GM12891 (cell line): ENCODE measurements around the gene UQCRHL. TPM values are rescaled to one million over a fixed set of nuclear protein-coding genes. Genes with fewer than 3 reads are reported as not detected.
"Not testable (repeated sequence)": the region's sequence is repeated elsewhere in the genome, so short reads cannot be mapped to it uniquely, and the experiment has no call there.

Experiments used
- DNase-seq: peaks from one replicate; pipeline ENCODE4 v3.0.0; 2011; ENCODE audit warnings: low spot score; ENCODE audit not compliant: insufficient read length
- FAIRE-seq: peaks from 2 replicates; lab custom pipeline; 2011; peaks lifted over from hg19 to GRCh38; lab: Jason Lieb, UNC
- PAX5 ChIP-seq: IDR thresholded peaks from 2 replicates; pipeline ENCODE4 v1.6.1; 2011; ENCODE audit warnings: low read length, moderate library complexity, mild to moderate bottlenecking; ENCODE audit not compliant: insufficient read depth, severe bottlenecking
- POLR2A ChIP-seq: IDR thresholded peaks from 2 replicates; pipeline ENCODE4 v1.6.1; 2011; ENCODE audit warnings: low read depth, low read length, control low read depth
- POLR2AphosphoS5 ChIP-seq: IDR thresholded peaks from 2 replicates; pipeline ENCODE4 v1.6.1; 2011; ENCODE audit warnings: low read depth, low read length, control low read depth
- POU2F2 ChIP-seq: IDR thresholded peaks from 2 replicates; pipeline ENCODE4 v1.6.1; 2011; ENCODE audit warnings: low read depth, mild to moderate bottlenecking, control low read depth, low read length, moderate library complexity
- SPI1 ChIP-seq: IDR thresholded peaks from 2 replicates; pipeline ENCODE4 v1.6.1; 2011; ENCODE audit warnings: low read depth, low read length, control low read depth
- TAF1 ChIP-seq: IDR thresholded peaks from 2 replicates; pipeline ENCODE4 v1.6.1; 2011; ENCODE audit warnings: low read depth, low read length, control low read depth
- polyA plus RNA-seq: library from polyadenylated mRNA; unstranded; fragments of >200 nt; gene quantifications from one replicate; pipeline ENCODE4 v1.2.1, GENCODE V29; 2012; ENCODE audit warnings: low read depth, missing spikeins, inconsistent platforms; ENCODE audit not compliant: missing spikeins

UQCRHL gene
- polyA plus RNA-seq: 4.2 TPM

DNA sequence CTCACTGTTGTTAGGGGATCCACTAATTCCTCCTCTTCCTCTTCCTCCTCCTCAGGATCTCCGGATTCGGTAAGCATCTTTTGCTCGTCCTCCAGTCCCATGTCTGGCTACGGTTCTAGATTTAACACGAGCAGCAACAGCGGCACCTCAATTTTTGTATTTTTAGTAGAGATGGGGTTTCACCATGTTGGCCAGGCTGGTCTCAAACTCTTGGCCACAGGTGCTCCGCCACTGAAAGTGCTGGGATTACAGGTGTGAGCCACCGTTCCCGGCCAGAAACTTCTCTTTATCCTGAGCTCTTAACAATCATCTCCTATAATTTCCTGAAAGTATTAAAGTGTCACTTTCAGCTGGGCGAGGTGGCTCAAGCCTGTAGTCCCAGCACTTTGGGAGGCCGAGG is at the start of gene UQCRHL:
Gene UQCRHL (minus strand): TSS at position 101 of the 400 bp plus-strand sequence. CDS start 0 bp downstream, at position 101.
- DNase-seq, FAIRE-seq: not testable (repeated sequence)

DNA sequence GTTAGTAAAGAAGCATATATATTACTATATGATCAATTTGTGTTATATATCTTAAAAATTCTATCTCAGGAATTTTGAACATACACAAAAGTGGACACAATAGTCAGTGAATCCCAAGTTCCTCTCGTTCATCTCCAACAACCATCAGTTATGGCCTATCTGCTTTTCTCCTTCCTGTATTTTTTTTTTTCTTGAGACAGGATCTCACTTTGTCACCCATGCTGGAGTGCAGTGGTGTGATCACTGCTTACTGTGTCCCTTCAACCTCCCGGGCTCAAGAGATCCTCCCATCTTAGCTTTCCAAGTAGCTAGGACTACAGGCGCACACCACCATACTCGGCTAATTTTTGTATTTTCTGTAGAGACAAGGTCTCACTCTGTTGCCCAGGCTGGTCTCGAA is 49.4 kb upstream of the UQCRHL start:
- TF ChIP-seq POLR2A (no peak), SPI1 (no peak), POU2F2 (no peak), PAX5 (no peak), POLR2AphosphoS5 (no peak), TAF1 (no peak)
- FAIRE-seq (no peak), DNase-seq (no peak)

DNA sequence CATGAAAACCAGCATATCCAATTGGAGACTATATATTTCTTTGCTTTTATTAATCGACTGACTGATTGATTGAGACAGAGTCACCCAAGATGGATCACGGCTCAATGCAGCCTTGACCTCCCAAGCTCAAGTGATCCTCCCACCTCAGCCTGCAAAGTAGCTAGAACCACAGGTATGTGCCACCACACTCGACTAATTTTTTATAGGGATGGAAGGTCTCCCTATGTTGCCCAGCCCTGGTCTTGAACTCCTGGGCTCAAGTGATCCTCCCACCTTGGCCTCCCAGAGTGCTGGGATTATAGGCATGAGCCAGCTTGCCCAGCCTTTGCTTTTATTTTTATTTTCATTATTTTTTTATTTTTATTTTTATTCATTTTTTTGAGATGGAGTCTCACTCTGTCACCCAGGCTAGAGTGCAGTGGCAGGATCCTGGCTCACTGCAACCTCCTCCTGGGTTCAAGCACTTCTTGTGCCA is 45.4 kb upstream of the UQCRHL start:
- DNase-seq: no peak
- no peak for TF ChIP-seq POLR2A
- TF ChIP-seq SPI1: no peak
- TF ChIP-seq TAF1: no peak
- TF ChIP-seq POU2F2: no peak
- no peak for TF ChIP-seq POLR2AphosphoS5
- TF ChIP-seq PAX5: no peak
- no peak for FAIRE-seq

DNA sequence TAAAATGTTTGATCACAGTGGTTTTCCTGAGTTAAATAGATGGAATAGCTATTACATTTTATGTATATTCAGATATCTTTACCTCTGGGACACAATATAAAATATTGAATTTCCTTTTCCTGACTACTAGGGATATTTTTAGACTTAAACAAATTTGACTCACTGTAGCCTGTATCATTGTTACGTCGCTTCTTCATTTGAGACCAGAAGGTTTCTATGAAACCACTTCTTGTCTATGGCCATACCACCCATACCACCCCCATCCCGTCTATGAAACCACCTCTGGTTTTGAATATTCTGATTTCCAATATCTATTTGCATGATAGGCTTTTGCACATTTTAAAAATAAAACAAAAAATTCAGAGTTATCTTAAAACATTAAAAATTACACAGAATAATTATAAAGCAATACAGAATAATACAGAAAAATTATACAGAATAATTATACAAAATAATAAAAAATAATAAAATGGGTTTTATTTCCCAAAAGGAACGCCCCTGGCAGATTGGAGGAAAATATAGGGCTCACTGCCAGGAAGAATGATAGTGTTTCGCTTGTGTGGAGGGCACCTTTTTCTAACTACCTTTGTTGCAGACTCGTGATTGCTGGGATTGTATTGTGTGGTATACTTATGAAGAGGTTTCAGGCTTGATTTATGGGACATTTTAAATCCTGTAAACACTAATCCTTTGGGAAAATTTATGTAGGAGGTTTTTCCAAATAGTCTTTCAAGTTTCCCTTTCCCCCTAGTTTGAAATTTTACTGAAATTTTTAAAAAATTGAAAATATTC is 44.8 kb upstream of the UQCRHL start:
- no peak for DNase-seq
- TF ChIP-seq SPI1: peak; percentile 50
- TF ChIP-seq POLR2AphosphoS5: no peak
- no peak for TF ChIP-seq PAX5
- no peak for TF ChIP-seq TAF1
- TF ChIP-seq POLR2A: no peak
- peak; percentile 91; the same call in 1 of the 2 replicates for TF ChIP-seq POU2F2
- FAIRE-seq: no peak

DNA sequence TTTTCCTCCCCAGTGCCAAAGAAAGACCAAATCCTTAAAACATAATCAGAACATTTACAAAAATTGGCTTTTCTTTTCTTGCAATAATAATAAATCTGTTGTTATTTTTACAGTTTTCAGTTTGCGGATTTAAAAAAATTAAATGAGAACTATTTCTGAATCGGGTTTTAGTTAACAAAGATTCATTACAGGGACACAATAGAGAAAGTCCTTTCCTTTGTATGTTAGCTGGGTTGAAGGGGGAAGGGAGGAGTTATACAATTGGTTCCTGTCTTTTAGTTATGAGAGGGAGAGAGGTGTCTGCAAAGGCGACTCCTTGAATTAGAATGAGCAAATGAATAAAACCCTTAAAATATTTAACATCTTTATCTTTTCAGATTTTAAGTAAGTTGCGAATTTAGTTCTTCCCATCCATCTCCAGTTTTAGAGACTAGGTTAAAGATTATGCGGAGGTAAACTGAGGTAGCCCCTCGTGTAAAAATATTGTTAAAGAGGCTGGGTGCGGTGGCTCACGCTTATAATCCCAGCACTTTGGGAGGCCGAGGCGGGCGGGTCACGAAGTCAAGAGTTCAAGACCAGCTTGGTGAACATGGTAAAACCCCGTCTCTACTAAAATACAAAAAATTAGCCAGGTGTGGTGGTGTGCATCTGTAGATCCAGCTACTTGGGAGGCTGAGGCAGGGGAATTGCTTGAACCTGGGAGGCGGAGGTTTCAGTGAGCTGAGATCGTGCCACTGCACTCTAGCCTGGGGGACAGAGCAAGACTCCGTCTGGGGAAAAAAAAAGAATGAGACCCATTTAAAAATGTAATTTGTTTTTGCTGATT is 44.0 kb upstream of the UQCRHL start:
- FAIRE-seq (no peak), DNase-seq (no peak)
- TF ChIP-seq POU2F2 (no peak), POLR2AphosphoS5 (no peak), POLR2A (no peak), SPI1 (no peak), TAF1 (no peak), PAX5 (no peak)

DNA sequence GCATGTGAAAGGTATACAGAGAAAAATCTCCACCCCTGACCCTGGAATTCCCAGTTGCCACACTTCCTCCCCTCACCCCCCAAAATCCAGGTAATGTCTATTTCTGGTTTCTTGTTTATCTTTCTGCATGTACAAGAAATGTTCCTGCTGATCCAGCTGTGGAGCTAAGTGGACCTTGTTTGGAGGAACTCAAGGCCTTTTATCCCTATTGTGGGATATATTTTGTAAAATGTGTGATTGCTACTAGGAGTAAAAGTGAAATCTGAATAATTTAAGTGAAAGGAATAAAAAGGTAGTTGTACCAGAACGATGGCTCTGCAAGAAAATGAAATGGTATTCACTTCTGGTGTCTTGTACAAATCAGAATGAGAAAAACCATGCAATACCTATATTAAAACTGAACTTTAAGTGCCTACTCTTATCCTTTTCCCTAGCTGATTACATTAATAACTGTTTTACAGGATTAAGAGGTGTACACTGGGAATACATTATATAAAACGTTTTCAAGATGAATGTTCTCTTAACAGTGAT is 43.1 kb upstream of the UQCRHL start:
- FAIRE-seq: no peak
- no peak for DNase-seq
- no peak for TF ChIP-seq TAF1
- TF ChIP-seq POU2F2: no peak
- TF ChIP-seq PAX5: no peak
- TF ChIP-seq SPI1: no peak
- TF ChIP-seq POLR2A: no peak
- no peak for TF ChIP-seq POLR2AphosphoS5

DNA sequence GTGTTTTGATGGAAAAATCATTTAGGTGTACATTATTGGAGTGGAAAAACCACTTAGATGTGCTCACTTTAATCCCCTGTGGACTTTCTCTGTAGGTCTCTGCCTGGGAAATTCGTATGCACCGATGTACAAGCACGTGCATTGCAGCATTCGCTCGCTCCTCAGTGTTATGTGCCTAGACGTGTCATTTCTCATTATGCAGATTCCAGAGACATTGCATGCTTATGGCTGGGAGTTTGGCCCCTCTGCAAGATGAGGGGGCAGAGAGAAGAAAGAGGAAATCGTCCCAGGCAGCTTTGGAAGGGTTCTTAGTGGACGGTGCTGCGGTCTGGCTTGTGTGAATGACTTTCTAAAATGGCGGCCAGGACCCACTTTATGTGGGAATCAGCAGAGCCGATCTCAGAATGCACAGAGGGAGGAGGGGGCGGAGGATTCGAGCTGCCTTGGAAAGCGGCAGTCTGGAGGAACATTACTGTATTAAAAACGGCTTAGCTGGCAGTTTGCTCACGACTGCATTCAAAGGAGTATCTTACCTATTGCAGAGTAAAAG is 42.4 kb upstream of the UQCRHL start:
- no peak for FAIRE-seq
- no peak for DNase-seq

DNA sequence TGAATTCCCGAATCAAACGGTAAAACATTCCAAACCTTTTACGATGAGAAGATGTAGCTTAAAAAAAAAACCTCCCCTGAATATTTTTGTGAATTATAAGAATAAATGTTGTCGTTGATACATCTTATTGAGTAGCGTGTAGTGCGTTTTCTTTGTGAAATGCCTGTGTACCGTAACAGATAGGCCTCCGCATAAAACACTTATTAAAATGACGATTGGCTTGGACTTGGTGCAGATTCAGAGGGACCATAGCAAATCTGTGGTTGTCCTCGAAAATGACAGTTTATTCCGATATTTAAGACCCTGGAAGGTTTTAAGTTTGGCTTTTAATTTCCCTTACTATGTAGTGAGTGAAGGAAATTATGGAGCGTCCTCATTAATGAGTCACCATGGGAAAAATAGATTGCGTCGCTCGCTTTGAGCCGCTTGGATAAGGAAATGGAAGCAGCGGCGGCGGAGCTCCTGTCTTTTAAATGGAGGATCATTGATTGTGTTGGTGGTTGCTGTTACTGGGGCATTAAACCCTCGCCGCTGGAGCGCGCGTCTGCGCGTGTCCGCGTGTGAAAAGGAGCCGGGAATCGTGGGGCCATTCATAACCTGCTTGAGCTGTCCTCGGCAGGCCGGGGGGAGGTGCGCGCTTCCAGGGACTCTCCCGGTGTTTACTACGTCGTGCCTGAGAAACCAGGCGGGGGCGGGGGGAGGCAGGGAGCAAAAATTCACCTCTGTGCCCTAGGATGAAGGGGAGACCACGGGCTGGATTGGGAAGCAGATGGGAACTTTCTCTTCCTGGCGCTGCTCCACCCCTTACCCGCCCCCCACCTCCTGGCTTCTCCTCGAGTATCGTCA is 41.7 kb upstream of the UQCRHL start:
- FAIRE-seq (peak; percentile 85), DNase-seq (no peak)
- TF ChIP-seq POLR2A: peak; percentile 56
- TF ChIP-seq SPI1: no peak
- 0 out of 2 replicates have a peak, but pooled peaks have one; percentile 32 for TF ChIP-seq POU2F2
- no peak for TF ChIP-seq PAX5
- TF ChIP-seq POLR2AphosphoS5: 0 out of 2 replicates have a peak, but pooled peaks have one; percentile 32
- peak; percentile 39 for TF ChIP-seq TAF1

More for the DNA sequence above, 42.4 kb upstream of the UQCRHL start:
- no peak for TF ChIP-seq TAF1
- no peak for TF ChIP-seq PAX5
- no peak for TF ChIP-seq POLR2A
- TF ChIP-seq POU2F2: peak; percentile 15; the same call in 1 of the 2 replicates
- TF ChIP-seq SPI1: peak; percentile 40; the same call in 1 of the 2 replicates
- TF ChIP-seq POLR2AphosphoS5: no peak
